Stimulated activated naive CD8-positive, alpha-beta T cell treated with anti-CD3 and anti-CD28 coated beads, Interleukin-15, Interleukin-2, amounts not matched to agents 100 ng/mL and 50 ng/mL, for 24 hours (primary cell): ENCODE measurements around the gene RAD51D.

Source experiments
- H3K27ac Mint-ChIP-seq: one replicate; pipeline ENCODE4 v1.8.0; 2021; ENCODE audit warnings: mild to moderate bottlenecking, mixed read lengths
- H3K27me3 Mint-ChIP-seq: one replicate; pipeline ENCODE4 v1.8.0; 2021; ENCODE audit warnings: mixed read lengths
- H3K36me3 Mint-ChIP-seq: one replicate; pipeline ENCODE4 v1.8.0; 2021; ENCODE audit warnings: low read depth, mixed read lengths
- H3K4me1 Mint-ChIP-seq: one replicate; pipeline ENCODE4 v1.8.0; 2021; ENCODE audit warnings: low read depth, mixed read lengths
- H3K4me3 Mint-ChIP-seq: one replicate; pipeline ENCODE4 v1.8.0; 2021; ENCODE audit warnings: mild to moderate bottlenecking, mixed read lengths
- H3K9me3 Mint-ChIP-seq: one replicate; pipeline ENCODE4 v1.8.0; 2021; ENCODE audit warnings: mixed read lengths

The RAD51D gene

GRCh38 chr17:35088881-35089585 lies 30.6 kb downstream of the RAD51D start:
- Mint-ChIP-seq H3K4me1 (peaks cover 64% of the 10 kb centered on the region), H3K36me3 (no peaks in the 10 kb centered on the region), H3K9me3 (no peaks in the 10 kb centered on the region), H3K27ac (peak overlapping the region; percentile 93), H3K4me3 (peak overlapping the region; percentile 90), H3K27me3 (no peaks in the 10 kb centered on the region)

DNA sequence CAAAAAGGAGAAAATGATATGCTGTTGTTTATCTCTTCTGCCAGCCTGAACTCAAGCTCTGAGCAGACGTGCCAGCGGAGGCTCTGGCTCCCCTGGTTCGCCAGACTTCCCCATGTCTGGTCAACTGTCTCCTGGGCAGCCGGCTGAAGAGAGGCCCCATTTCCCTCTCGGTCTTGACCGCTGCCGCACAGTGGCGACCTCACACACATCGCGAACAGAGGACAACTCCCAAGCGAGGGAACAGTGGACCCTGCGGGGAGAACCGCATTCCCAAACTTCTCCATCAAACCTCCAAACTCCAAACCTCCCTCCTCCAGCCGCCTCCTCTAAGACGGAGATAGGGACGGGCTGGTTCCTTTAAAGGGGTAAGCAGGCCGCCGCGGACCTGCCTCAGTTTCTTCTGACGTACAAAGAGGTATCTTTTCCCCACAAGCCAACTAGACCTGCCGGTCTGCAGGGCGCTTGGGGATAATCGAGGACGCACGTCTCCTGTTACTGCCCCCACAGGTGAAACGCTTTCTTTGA lies 31.2 kb downstream of the RAD51D start:
- H3K9me3 Mint-ChIP-seq, result no peaks in the 10 kb centered on the region
- H3K4me3 Mint-ChIP-seq, result peak overlapping the region; percentile 90
- peaks cover 70% of the 10 kb centered on the region for H3K4me1 Mint-ChIP-seq
- peak overlapping the region; percentile 89 for H3K27ac Mint-ChIP-seq
- no peaks in the 10 kb centered on the region for H3K36me3 Mint-ChIP-seq
- H3K27me3 Mint-ChIP-seq, result no peaks in the 10 kb centered on the region

DNA sequence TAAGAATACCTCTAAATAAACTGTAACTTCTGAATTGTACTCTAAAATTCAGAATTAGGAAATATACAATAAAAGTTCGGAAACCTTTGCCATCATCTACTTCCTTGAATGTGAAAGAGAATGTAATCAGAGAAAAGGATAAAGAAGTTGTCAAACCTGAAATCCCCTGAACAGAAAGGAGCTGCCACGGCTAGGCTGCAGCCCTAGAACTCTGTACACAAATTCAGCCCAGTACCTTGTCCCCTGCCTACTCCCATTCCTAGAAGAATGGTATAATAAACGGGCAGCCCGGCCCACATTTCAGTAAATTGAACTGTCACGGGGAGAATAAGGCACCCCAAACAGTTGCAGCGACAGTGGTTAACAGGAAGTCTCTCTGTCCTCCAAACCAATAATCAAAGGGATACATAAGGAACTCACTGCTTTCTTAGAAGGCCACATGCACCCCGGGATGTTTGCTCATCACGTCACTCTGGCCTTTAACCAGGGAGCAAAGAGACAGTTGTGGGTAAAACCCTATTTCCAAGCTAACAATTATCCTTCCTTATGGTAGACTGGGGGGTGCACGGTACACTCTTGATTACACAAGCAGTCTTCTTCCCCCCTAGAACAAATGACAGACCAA lies 31.8 kb downstream of the RAD51D start:
- no peaks in the 10 kb centered on the region for H3K27me3 Mint-ChIP-seq
- no peaks in the 10 kb centered on the region for H3K9me3 Mint-ChIP-seq
- H3K36me3 Mint-ChIP-seq, result no peaks in the 10 kb centered on the region
- H3K4me1 Mint-ChIP-seq, result peaks cover 76% of the 10 kb centered on the region
- H3K27ac Mint-ChIP-seq, result peak overlapping the region; percentile 89
- H3K4me3 Mint-ChIP-seq, result peak overlapping the region; percentile 90

GRCh38 chr17:35086931-35087573 lies 32.6 kb downstream of the RAD51D start:
- H3K4me3 Mint-ChIP-seq, result peak overlapping the region; percentile 90
- no peaks in the 10 kb centered on the region for H3K36me3 Mint-ChIP-seq
- no peaks in the 10 kb centered on the region for H3K9me3 Mint-ChIP-seq
- H3K4me1 Mint-ChIP-seq, result peaks cover 84% of the 10 kb centered on the region
- H3K27me3 Mint-ChIP-seq, result no peaks in the 10 kb centered on the region
- peak overlapping the region; percentile 89 for H3K27ac Mint-ChIP-seq

GRCh38 chr17:35086164-35086563 lies 33.5 kb downstream of the RAD51D start:
- Mint-ChIP-seq H3K36me3 (no peaks in the 10 kb centered on the region), H3K4me3 (peak overlapping the region; percentile 1), H3K4me1 (peaks cover 89% of the 10 kb centered on the region)

GRCh38 chr17:35084987-35085386 lies 34.7 kb downstream of the RAD51D start:
- peak overlapping the region; percentile 3 for H3K27ac Mint-ChIP-seq
- no peaks in the 10 kb centered on the region for H3K36me3 Mint-ChIP-seq
- H3K27me3 Mint-ChIP-seq, result no peaks in the 10 kb centered on the region
- H3K9me3 Mint-ChIP-seq, result no peaks in the 10 kb centered on the region
- no peak overlapping the region for H3K4me3 Mint-ChIP-seq
- H3K4me1 Mint-ChIP-seq, result peaks cover 92% of the 10 kb centered on the region

More at GRCh38 chr17:35086164-35086563, 33.5 kb downstream of the RAD51D start:
- H3K27me3 Mint-ChIP-seq, result no peaks in the 10 kb centered on the region
- H3K27ac Mint-ChIP-seq, result no peak overlapping the region
- no peaks in the 10 kb centered on the region for H3K9me3 Mint-ChIP-seq

- H3K36me3 Mint-ChIP-seq, result no peaks in the 10 kb centered on the region
- peaks cover 89% of the 10 kb centered on the region for H3K4me1 Mint-ChIP-seq
- no peak overlapping the region for H3K27ac Mint-ChIP-seq
- H3K4me3 Mint-ChIP-seq, result peak overlapping the region; percentile 9
- no peaks in the 10 kb centered on the region for H3K27me3 Mint-ChIP-seq
- H3K9me3 Mint-ChIP-seq, result no peaks in the 10 kb centered on the region
Observed at GRCh38 chr17:35083071-35083470, 36.6 kb downstream of the RAD51D start.

GRCh38 chr17:35082073-35082657 lies 37.5 kb downstream of the RAD51D start:
- H3K27me3 Mint-ChIP-seq, result no peaks in the 10 kb centered on the region
- H3K4me3 Mint-ChIP-seq, result peak overlapping the region; percentile 68
- no peaks in the 10 kb centered on the region for H3K36me3 Mint-ChIP-seq
- H3K9me3 Mint-ChIP-seq, result no peaks in the 10 kb centered on the region
- peak overlapping the region; percentile 86 for H3K27ac Mint-ChIP-seq
- peaks cover 88% of the 10 kb centered on the region for H3K4me1 Mint-ChIP-seq

- Mint-ChIP-seq H3K27me3 (no peaks in the 10 kb centered on the region), H3K9me3 (no peaks in the 10 kb centered on the region), H3K4me1 (peaks cover 86% of the 10 kb centered on the region), H3K36me3 (no peaks in the 10 kb centered on the region), H3K27ac (no peak overlapping the region), H3K4me3 (no peak overlapping the region)
Observed at GRCh38 chr17:35081638-35082037, 38.0 kb downstream of the RAD51D start.

GRCh38 chr17:35080536-35080935 lies 39.1 kb downstream of the RAD51D start:
- Mint-ChIP-seq H3K27me3 (no peaks in the 10 kb centered on the region), H3K4me3 (peak overlapping the region; percentile 33), H3K36me3 (no peaks in the 10 kb centered on the region), H3K4me1 (peaks cover 80% of the 10 kb centered on the region), H3K27ac (peak overlapping the region; percentile 59), H3K9me3 (no peaks in the 10 kb centered on the region)

DNA sequence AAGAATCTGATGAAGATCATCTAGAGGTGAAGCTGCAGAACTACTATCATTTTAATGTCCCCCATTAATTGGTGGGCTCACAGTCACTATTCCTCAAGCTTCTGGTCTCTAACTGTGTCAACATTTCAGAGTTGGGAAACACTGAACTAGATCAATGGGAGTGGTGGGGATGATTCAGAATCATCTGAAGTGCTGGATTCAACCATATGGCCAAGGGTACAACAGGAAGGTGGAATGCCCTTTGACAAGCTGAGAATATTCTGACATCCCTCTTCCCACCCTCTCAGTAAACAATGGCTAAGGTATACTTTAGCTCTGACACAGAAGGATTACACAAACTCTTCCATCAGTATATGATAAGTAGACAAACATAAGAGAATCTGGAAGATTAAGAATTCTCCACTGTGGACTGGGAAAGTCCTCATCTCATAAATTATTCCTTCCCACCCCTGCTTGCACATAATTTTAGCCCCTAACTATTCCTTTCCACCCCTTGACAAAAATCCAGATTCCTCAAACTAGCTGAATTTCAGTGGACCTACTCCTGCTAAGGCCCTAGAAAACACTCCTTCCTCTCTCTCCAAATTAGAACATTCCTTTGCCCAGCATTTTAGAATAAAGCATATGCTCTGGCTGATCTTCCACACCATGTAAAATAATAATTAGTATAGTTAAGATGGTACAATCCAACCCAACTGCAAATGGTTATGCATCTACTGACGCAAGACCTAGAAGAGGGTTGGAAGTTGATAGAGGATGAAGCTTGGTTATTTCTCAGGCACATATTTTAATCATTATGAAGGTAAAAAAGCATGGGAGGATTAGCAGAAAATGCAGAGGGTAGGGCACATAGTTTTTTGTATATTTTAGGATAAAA lies 39.9 kb downstream of the RAD51D start:
- Mint-ChIP-seq H3K36me3 (no peaks in the 10 kb centered on the region), H3K9me3 (no peaks in the 10 kb centered on the region), H3K4me3 (no peak overlapping the region), H3K27me3 (no peaks in the 10 kb centered on the region), H3K27ac (peak overlapping the region; percentile 42), H3K4me1 (peaks cover 80% of the 10 kb centered on the region)

DNA sequence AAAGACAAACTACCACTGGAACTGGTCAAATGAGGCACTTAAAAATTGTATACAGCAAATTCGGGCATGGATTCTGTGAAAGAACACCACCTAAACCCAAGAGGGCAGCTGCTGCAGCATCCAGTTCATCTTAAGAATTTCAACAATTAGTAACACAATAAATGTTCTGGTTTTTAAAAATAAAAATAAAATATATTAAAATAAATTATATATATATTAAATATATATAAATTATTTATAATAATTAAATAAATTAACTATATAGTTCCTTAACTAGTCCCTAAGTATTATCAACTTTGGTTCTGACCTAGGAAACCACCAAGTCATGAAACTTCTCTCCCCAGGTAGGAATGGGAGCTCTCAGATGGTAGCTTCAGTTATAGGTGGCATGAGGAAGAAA lies 42.8 kb downstream of the RAD51D start:
- Mint-ChIP-seq H3K27ac (no peak overlapping the region), H3K4me3 (no peak overlapping the region)

GRCh38 chr17:35074711-35075707 lies 44.7 kb downstream of the RAD51D start:
- no peaks in the 10 kb centered on the region for H3K9me3 Mint-ChIP-seq
- H3K27me3 Mint-ChIP-seq, result no peaks in the 10 kb centered on the region
- H3K36me3 Mint-ChIP-seq, result peaks cover 4% of the 10 kb centered on the region
- no peak overlapping the region for H3K4me3 Mint-ChIP-seq
- H3K4me1 Mint-ChIP-seq, result peaks cover 69% of the 10 kb centered on the region
- no peak overlapping the region for H3K27ac Mint-ChIP-seq

More for the DNA sequence above, 42.8 kb downstream of the RAD51D start:
- Mint-ChIP-seq H3K27me3 (no peaks in the 10 kb centered on the region), H3K36me3 (no peaks in the 10 kb centered on the region), H3K9me3 (no peaks in the 10 kb centered on the region), H3K4me1 (peaks cover 78% of the 10 kb centered on the region)
